CD4-positive, alpha-beta T cell (primary cell): ENCODE data around the gene SLC9A2. TPM values are rescaled to one million over a fixed set of nuclear protein-coding genes. Genes with fewer than 3 reads are reported as not detected.

Experiments
- ATAC-seq: fragments of 200-7000 bp; cut with Tn5 transposase; one replicate; pipeline ENCODE4 v1.10.0; 2022; ENCODE audit warnings: mild to moderate bottlenecking; ENCODE audit not compliant: poor library complexity
- CTCF ChIA-PET: fragments of 350-600 bp; sonication (Branson Sonifier 250); formaldehyde crosslinking; loops from one replicate; lab custom pipeline; 2021; ENCODE audit warnings: antibody characterized with exemption, inconsistent platforms; lab: Charles Lee
- POLR2A ChIA-PET: fragments of 350-600 bp; sonication (Branson Sonifier 250); formaldehyde crosslinking; loops from one replicate; lab custom pipeline; 2021; ENCODE audit warnings: antibody characterized with exemption, inconsistent platforms; lab: Charles Lee
- DNase-seq, 14 experiments: peaks; one replicate each; pipeline ENCODE4 v3.0.0-alpha.2; 2013 to 2020; ENCODE audit warnings: mixed read lengths in 2 of 14
- H3K27ac ChIP-seq, 2 donors: one replicate each; pipeline versions ENCODE4 v1.5.1 to v1.7.0; 2013; ENCODE audit warnings: low read length in 2 of 2, low read depth in 1 of 2, mild to moderate bottlenecking in 1 of 2
- H3K27me3 ChIP-seq, 2 experiments: 1 replicate in 1 of 2; 2 replicates in 1 of 2; pipeline versions ENCODE4 v1.6.1 to v1.7.0; 2013; ENCODE audit warnings: low read length in 2 of 2, control low read depth in 1 of 2, mild to moderate bottlenecking in 1 of 2, moderate library complexity in 1 of 2; ENCODE audit not compliant: insufficient read depth in 2 of 2, control insufficient read depth in 1 of 2
- H3K36me3 ChIP-seq: one replicate; pipeline ENCODE4 v1.6.1; 2013; ENCODE audit warnings: low read length, control low read depth; ENCODE audit not compliant: insufficient read depth
- H3K4me1 ChIP-seq: one replicate; pipeline ENCODE4 v1.6.1; 2013; ENCODE audit warnings: low read length, control low read depth; ENCODE audit not compliant: insufficient read depth
- H3K4me3 ChIP-seq: one replicate; pipeline ENCODE4 v1.5.1; 2013; ENCODE audit warnings: mild to moderate bottlenecking, low read length, moderate library complexity
- H3K9me3 ChIP-seq, 2 experiments: 1 replicate in 1 of 2; 2 replicates in 1 of 2; pipeline versions ENCODE4 v1.6.1 to v1.7.0; 2013; ENCODE audit warnings: low read length in 2 of 2, mild to moderate bottlenecking in 2 of 2, control low read depth in 1 of 2, moderate library complexity in 1 of 2; ENCODE audit not compliant: control insufficient read depth in 1 of 2, insufficient read depth in 1 of 2
- H3K27ac Mint-ChIP-seq: one replicate; pipeline ENCODE4 v1.8.0; 2020; ENCODE audit warnings: mixed read lengths
- H3K27me3 Mint-ChIP-seq: one replicate; pipeline ENCODE4 v1.8.0; 2021; ENCODE audit warnings: mixed read lengths
- H3K36me3 Mint-ChIP-seq: one replicate; pipeline ENCODE4 v1.8.0; 2021; ENCODE audit warnings: low read depth, mixed read lengths
- H3K4me1 Mint-ChIP-seq: one replicate; pipeline ENCODE4 v1.8.0; 2021; ENCODE audit warnings: low read depth, mixed read lengths
- H3K4me3 Mint-ChIP-seq: one replicate; pipeline ENCODE4 v1.8.0; 2020; ENCODE audit warnings: mild to moderate bottlenecking, mixed read lengths
- H3K9me3 Mint-ChIP-seq: one replicate; pipeline ENCODE4 v1.8.0; 2020; ENCODE audit warnings: mixed read lengths
- intact Hi-C, 2 experiments: fragments of 100-400 bp; cut with DNase I in 1 of 2; cut with micrococcal nuclease in 1 of 2; formaldehyde crosslinking; loops; one replicate each; pipeline versions ENCODE4 v1.15.1 to v1.9.0; 2023 to 2025; cut with DNase I, micrococcal nuclease
- total RNA-seq, 174 experiments: library from RNA in 2 of 174; stranded (reverse) in 2 of 174; gene quantifications; one replicate each; pipeline ENCODE4 v1.2.3 and lab custom pipeline; 2021 to 2026
- TF ChIP-seq, protein P1 (sequence below): fragments of 200-600 bp; IDR thresholded peaks from one replicate; pipeline ENCODE4 v1.8.0; 2022; ENCODE audit warnings: antibody characterized with exemption, mild to moderate bottlenecking

Gene SLC9A2
- total RNA-seq, 2 experiments from 2014 or later, result not detected

DNA sequence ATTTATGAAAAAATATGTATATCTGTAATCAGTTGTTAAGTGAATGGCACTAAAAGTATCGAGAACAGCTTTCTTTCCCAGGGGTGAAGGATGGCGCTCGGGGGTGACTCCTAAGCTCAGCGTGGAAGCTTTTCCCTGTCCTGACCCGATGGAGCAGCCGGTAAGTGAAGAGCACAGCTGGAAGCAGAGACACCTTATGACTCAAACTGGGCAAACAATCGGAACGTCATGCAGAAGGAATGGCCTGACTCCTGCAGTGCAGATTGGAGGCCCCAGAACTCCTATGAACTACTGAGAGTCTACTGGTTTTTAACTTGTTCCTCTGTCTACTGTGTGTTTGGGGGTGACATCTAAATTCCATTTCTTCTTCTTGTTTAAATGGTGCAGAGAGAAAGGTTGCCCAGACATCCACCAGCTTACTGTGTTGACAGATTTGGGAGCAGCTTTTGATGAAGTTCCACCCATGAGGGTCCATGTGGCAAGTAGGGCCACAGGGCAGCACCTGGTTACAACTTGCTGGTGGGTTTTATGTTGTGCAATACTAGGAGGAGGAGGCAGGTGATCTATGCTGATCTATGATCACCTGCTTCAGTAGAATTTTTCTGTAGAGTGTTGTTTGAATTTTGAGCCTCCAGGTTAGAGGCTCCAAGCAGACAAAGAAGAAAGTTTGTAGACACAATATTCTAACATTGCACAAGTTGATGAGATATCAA, 89.7 kb downstream of the SLC9A2 start:
- DNase-seq, result no peak
- Histone ChIP-seq H3K27ac (no peak overlapping the region), H3K27me3 (no peaks in the 10 kb centered on the region), H3K4me1 (no peaks in the 10 kb centered on the region), H3K9me3 (no peaks in the 10 kb centered on the region), H3K4me3 (no peak overlapping the region), H3K36me3 (no peaks in the 10 kb centered on the region)
- Mint-ChIP-seq H3K4me3 (no peak overlapping the region), H3K27ac (no peak overlapping the region), H3K36me3 (no peaks in the 10 kb centered on the region), H3K4me1 (no peaks in the 10 kb centered on the region), H3K9me3 (no peaks in the 10 kb centered on the region), H3K27me3 (no peaks in the 10 kb centered on the region)
- ChIA-PET CTCF (no interaction called here), POLR2A (no interaction called here)
- intact Hi-C loops, result loop anchor here in 1 of 2 experiments (10.0 kb wide), 1 partner anchor 94 kb away; the partner anchor contains the start of gene SLC9A2
- TF ChIP-seq, protein P1, sequence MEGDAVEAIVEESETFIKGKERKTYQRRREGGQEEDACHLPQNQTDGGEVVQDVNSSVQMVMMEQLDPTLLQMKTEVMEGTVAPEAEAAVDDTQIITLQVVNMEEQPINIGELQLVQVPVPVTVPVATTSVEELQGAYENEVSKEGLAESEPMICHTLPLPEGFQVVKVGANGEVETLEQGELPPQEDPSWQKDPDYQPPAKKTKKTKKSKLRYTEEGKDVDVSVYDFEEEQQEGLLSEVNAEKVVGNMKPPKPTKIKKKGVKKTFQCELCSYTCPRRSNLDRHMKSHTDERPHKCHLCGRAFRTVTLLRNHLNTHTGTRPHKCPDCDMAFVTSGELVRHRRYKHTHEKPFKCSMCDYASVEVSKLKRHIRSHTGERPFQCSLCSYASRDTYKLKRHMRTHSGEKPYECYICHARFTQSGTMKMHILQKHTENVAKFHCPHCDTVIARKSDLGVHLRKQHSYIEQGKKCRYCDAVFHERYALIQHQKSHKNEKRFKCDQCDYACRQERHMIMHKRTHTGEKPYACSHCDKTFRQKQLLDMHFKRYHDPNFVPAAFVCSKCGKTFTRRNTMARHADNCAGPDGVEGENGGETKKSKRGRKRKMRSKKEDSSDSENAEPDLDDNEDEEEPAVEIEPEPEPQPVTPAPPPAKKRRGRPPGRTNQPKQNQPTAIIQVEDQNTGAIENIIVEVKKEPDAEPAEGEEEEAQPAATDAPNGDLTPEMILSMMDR, result no peak
- ATAC-seq, result no peak

DNA sequence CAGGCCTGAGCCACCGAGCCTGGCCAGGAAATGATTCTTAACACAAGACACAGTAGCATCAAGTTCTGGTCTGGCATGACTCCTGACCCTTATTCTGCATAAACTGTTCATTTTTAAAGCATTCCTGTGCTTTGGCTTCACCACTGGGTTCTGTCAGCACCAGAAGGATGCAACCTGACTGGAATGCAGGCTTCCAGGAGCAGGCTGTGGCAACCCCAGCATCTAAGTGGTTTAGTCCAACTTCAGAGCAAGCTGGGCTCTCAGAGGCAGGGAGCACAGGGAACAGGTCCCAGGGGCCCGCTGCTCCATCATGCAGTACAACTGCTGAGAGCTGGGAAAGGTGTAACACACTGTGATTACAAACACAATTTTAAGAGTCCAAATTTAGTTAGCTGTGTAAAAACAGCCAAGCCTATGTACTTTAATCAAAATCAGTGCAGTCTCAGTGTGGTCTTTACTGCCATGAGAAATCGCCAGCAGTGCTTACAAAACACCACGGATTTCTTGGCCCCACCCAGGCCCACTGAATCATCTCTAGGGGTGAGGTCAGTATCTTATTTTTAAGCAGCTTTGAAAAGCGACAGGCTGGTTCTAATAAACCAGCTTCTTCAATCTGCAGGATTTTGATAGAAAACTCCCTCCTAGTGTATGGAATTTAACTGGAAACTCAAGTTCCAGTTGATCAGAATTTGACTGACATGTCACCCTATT, 98.1 kb downstream of the SLC9A2 start:
- Mint-ChIP-seq H3K9me3 (no peaks in the 10 kb centered on the region), H3K4me1 (no peaks in the 10 kb centered on the region), H3K27me3 (no peaks in the 10 kb centered on the region), H3K4me3 (no peak overlapping the region), H3K36me3 (peaks cover 48% of the 10 kb centered on the region), H3K27ac (no peak overlapping the region)
- no peak for DNase-seq
- no peak for ATAC-seq
- POLR2A ChIA-PET, result no interaction called here
- Histone ChIP-seq H3K27ac (no peak overlapping the region), H3K36me3 (peaks cover 47% of the 10 kb centered on the region), H3K27me3 (no peaks in the 10 kb centered on the region), H3K4me3 (no peak overlapping the region), H3K9me3 (peaks cover 0 to 4% of the 10 kb centered on the region in 2 experiments), H3K4me1 (no peaks in the 10 kb centered on the region)
- intact Hi-C loops, result no loop called here
- CTCF ChIA-PET, result no interaction called here
- TF ChIP-seq, protein P1, result no peak

DNA sequence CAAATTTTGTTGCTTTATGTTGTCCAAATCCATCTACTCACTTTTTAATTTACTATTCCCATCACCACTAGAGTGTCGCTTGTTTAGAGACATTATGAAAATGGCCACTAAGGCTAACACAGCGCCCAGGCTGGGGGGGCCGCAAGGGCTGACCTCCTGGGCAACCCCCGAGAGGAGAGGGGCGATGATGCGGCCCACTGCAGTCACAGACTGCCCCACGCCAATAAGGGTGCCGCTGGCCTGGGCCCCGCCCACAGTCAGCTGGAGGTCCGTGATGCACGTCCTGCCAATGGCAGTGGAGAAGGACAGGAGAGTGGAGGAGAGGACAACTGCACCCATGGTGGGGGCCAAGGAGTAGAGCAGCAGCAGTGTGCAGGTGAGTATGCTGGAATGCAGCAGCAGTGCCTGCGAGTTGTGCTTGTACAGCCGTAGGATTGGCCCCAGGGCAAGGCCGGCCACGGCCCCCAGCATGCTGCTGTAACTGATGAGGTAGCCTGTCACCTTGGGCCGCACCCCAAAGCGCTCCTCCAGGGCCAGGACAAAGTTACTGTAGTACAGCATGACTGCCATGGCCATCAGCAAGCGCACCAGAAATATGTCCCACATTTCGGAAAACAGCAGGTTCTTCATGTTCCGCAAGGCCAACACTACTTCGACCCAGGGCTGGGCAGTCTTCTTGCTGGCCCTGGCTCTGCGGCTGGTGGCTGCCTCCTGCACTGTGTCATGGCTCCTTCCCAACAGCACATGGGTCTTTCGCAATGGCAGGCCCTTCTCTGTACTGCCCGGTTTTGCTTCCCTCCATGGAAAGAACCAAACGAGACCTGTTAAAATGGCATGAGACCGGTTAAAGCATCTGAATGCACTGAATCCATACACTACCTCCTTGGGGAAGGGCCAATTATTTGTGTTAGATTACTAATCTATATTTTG, 99.3 kb downstream of the SLC9A2 start:
- ChIA-PET CTCF (no interaction called here), POLR2A (no interaction called here)
- Histone ChIP-seq H3K36me3 (peaks cover 58% of the 10 kb centered on the region), H3K27me3 (no peaks in the 10 kb centered on the region), H3K9me3 (peaks cover 0 to 4% of the 10 kb centered on the region in 2 experiments), H3K27ac (no peak overlapping the region), H3K4me3 (no peak overlapping the region), H3K4me1 (no peaks in the 10 kb centered on the region)
- Mint-ChIP-seq H3K4me1 (no peaks in the 10 kb centered on the region), H3K4me3 (no peak overlapping the region), H3K27me3 (no peaks in the 10 kb centered on the region), H3K9me3 (no peaks in the 10 kb centered on the region), H3K27ac (no peak overlapping the region), H3K36me3 (peaks cover 60% of the 10 kb centered on the region)
- ATAC-seq (no peak), DNase-seq (no peak)
- intact Hi-C loops, result no loop called here
- TF ChIP-seq, protein P1, result no peak
